Activated naive CD4-positive, alpha-beta T cell treated with anti-CD3 and anti-CD28 coated beads for 36 hours (primary cell): ENCODE data around the gene HMGB4. TPM values are rescaled to one million over a fixed set of nuclear protein-coding genes. Genes with fewer than 3 reads are reported as not detected.

Experiments used
- CTCF ChIA-PET: fragments of 350-600 bp; sonication (Branson Sonifier 250); formaldehyde crosslinking; loops from one replicate; lab custom pipeline; 2021; ENCODE audit warnings: antibody characterized with exemption; lab: Charles Lee
- DNase-seq: peaks from one replicate; pipeline ENCODE4 v3.0.0-alpha.2; 2020
- H3K27ac Mint-ChIP-seq: one replicate; pipeline ENCODE4 v1.8.0; 2021; ENCODE audit warnings: mild to moderate bottlenecking, mixed read lengths
- H3K27me3 Mint-ChIP-seq: one replicate; pipeline ENCODE4 v1.8.0; 2021; ENCODE audit warnings: low read depth, mixed read lengths
- H3K36me3 Mint-ChIP-seq: one replicate; pipeline ENCODE4 v1.8.0; 2021; ENCODE audit warnings: low read depth, mixed read lengths
- H3K4me1 Mint-ChIP-seq: one replicate; pipeline ENCODE4 v1.8.0; 2021; ENCODE audit warnings: low read depth, mixed read lengths
- H3K4me3 Mint-ChIP-seq: one replicate; pipeline ENCODE4 v1.8.0; 2021; ENCODE audit warnings: mild to moderate bottlenecking, moderate library complexity, mixed read lengths
- H3K9me3 Mint-ChIP-seq: one replicate; pipeline ENCODE4 v1.8.0; 2021; ENCODE audit warnings: mixed read lengths
- intact Hi-C: fragments of 100-400 bp; cut with micrococcal nuclease; formaldehyde crosslinking; loops from one replicate; pipeline ENCODE4 v1.15.1; 2023
- total RNA-seq, 2 experiments: library from RNA; stranded (reverse); gene quantifications; one replicate each; pipeline ENCODE4 v1.2.3, GENCODE V29; 2021

HMGB4 gene, protein sequence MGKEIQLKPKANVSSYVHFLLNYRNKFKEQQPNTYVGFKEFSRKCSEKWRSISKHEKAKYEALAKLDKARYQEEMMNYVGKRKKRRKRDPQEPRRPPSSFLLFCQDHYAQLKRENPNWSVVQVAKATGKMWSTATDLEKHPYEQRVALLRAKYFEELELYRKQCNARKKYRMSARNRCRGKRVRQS
- total RNA-seq, result not detected

DNA sequence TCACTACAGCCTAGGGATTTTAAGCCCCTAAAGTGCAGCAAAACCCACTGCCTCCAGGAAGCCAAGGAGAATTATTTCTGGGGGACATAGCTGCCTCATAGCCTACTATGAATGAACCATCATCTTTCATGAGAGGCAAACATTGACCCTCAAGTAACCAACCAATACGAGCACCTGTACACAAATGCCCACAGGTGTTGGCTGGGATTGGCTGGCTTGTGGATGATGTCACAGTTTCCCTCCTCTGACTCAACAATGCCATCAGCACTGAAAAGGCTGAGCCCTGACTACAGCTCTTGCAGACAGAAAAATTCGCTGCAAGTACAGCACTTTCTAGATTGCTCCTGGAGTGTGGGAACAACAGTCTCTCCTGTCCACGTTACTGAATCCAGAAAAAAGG lies at the start of gene HMGB4:
Gene HMGB4 (plus strand): TSS at position 301 of the 400 bp plus-strand sequence. CDS start 113 bp downstream, outside the sequence.
- H3K4me1 Mint-ChIP-seq, result no peaks in the 10 kb centered on the region
- CTCF ChIA-PET, result no interaction called here
- intact Hi-C loops, result no loop called here
- no peaks in the 10 kb centered on the region for H3K9me3 Mint-ChIP-seq
- peaks cover 26% of the 10 kb centered on the region for H3K27me3 Mint-ChIP-seq
- no peak for DNase-seq
- no peak within 1 kb of the TSS for H3K27ac Mint-ChIP-seq
- H3K4me3 Mint-ChIP-seq, result no peak within 1 kb of the TSS
- H3K36me3 Mint-ChIP-seq, result no peaks in the 10 kb centered on the region

DNA sequence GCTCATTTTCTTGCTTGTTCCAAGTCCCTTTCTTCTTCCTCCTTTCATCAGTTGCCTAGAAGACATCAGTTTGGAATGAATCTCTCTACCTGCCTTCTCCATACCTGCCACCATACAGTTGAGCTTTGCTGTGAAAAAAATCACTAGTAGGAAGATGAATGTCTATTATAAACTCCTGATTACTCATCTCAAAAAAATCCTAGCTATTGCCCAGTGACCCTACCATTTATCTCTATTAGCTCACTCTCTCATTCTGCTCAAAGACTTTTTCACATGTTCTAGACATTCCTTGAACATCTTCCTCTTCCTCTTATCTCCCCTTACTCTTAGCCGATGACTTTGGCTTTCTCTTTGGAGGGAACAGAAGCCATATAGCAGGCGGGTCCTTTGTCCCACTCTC lies 49.7 kb upstream of the HMGB4 start:
- H3K4me1 Mint-ChIP-seq, result no peaks in the 10 kb centered on the region
- intact Hi-C loops, result no loop called here
- CTCF ChIA-PET, result no interaction called here

DNA sequence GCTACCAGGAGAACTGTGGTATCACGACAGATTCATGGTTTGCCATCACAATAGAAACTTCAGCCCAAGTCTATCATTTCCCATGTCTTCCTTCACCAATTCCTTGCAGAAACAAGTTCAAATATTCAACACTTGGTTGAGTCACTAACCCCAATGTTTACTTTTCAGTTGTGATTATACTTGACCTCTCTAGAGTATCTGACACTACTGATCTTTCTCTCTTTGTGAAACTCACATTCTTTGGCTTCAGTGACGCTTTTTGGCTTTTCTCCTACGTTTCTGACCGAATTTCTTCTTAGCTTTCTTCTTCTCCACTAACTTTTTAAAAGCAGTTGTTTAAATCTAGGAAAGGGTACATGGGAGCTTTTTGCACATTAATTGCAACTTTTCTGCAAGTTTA lies 48.8 kb upstream of the HMGB4 start:
- H3K27me3 Mint-ChIP-seq, result peaks cover 11% of the 10 kb centered on the region
- CTCF ChIA-PET, result interaction anchor here (1.6 kb wide), 1 partner anchor 182 kb away, joined by 5 read pairs; no protein-coding TSS in a partner anchor
- DNase-seq, result no peak
- H3K27ac Mint-ChIP-seq, result no peak overlapping the region
- H3K4me1 Mint-ChIP-seq, result no peaks in the 10 kb centered on the region
- no peak overlapping the region for H3K4me3 Mint-ChIP-seq
- H3K9me3 Mint-ChIP-seq, result no peaks in the 10 kb centered on the region
- H3K36me3 Mint-ChIP-seq, result no peaks in the 10 kb centered on the region
- intact Hi-C loops, result no loop called here

More for the DNA sequence above, 49.7 kb upstream of the HMGB4 start:
- no peak overlapping the region for H3K27ac Mint-ChIP-seq
- H3K36me3 Mint-ChIP-seq, result no peaks in the 10 kb centered on the region
- peaks cover 2% of the 10 kb centered on the region for H3K9me3 Mint-ChIP-seq
- DNase-seq, result no peak
- H3K4me3 Mint-ChIP-seq, result no peak overlapping the region
- peaks cover 11% of the 10 kb centered on the region for H3K27me3 Mint-ChIP-seq

DNA sequence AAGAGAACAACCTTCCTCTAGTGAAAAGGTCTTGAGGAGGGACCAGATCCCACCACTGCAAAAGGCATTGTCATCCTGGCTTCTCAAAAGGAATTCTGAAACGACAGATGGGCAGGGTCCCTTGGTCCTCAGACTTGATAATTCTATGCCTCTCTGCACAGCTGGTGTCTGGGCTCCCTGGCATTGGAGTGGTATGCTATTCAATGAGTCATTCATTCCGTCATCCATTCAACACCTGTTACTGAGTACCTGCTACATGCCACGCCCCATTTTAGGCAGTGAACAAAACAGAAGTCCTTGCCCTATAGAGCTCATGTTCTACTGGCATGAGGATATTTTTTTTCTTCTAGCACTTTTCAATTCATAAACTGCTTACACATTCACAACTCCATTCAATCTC lies 45.8 kb upstream of the HMGB4 start:
- DNase-seq, result no peak
- CTCF ChIA-PET, result no interaction called here
- H3K9me3 Mint-ChIP-seq, result no peaks in the 10 kb centered on the region
- H3K4me3 Mint-ChIP-seq, result no peak overlapping the region
- H3K4me1 Mint-ChIP-seq, result no peaks in the 10 kb centered on the region
- H3K27me3 Mint-ChIP-seq, result peaks cover 15% of the 10 kb centered on the region
- no peak overlapping the region for H3K27ac Mint-ChIP-seq
- no peaks in the 10 kb centered on the region for H3K36me3 Mint-ChIP-seq
- intact Hi-C loops, result no loop called here

DNA sequence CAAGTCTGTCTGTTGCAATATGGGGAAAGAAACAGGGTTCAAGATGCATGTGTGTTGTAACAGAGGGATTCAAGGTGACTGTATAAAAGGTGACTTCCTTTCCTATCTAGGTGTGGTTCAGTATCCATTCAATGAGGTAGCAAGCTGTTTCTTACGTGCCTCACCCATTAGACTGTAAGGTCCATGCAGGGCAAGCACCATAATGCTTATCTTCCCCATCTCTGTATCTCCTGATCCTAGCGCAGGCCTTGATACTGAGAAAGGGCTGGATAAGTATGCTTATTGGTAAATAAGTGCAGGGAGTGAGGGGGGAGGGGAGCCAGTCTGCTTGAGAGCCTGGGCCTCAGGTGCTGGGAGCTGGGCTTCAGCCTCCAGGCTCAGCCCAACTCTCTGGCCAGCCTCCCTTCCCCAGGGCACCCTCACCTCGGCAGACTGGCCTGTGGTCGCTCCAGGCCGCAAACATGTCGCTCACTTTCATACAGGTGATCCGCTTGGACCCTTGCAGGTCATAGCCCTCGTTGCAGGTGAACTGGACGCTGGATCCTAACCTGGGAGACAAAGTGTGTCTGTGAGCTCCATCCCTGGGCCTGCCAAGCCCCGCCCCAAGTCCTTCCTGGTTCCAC lies 44.5 kb upstream of the HMGB4 start:
- no peaks in the 10 kb centered on the region for H3K4me1 Mint-ChIP-seq
- no peak for DNase-seq
- no peak overlapping the region for H3K4me3 Mint-ChIP-seq
- no peak overlapping the region for H3K27ac Mint-ChIP-seq
- CTCF ChIA-PET, result no interaction called here
- intact Hi-C loops, result no loop called here
- no peaks in the 10 kb centered on the region for H3K36me3 Mint-ChIP-seq
- H3K27me3 Mint-ChIP-seq, result peaks cover 13% of the 10 kb centered on the region
- no peaks in the 10 kb centered on the region for H3K9me3 Mint-ChIP-seq

DNA sequence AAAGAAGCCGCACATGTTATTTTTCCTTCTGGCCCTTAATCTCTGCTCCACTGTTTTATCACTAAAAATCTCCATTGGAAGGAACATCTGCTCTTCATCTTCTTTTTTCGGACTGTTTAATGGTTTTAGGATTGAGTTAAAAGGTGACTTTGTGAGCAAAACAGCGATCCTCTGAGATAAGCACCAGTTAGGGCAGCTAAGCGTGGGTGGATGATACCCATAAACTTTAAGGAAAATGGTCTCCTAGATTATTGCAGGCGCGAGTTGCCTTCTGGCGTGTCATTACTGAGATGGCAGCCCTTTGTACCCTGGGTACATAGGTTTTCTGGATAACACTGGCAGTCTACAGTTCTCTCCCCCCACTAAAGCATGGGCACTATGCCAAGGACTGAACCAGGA lies 44.0 kb upstream of the HMGB4 start:
- DNase-seq, result no peak
- no peak overlapping the region for H3K4me3 Mint-ChIP-seq
- intact Hi-C loops, result no loop called here
- no peaks in the 10 kb centered on the region for H3K9me3 Mint-ChIP-seq
- H3K27me3 Mint-ChIP-seq, result peaks cover 8% of the 10 kb centered on the region
- H3K36me3 Mint-ChIP-seq, result no peaks in the 10 kb centered on the region
- CTCF ChIA-PET, result no interaction called here
- H3K4me1 Mint-ChIP-seq, result no peaks in the 10 kb centered on the region
- H3K27ac Mint-ChIP-seq, result no peak overlapping the region

DNA sequence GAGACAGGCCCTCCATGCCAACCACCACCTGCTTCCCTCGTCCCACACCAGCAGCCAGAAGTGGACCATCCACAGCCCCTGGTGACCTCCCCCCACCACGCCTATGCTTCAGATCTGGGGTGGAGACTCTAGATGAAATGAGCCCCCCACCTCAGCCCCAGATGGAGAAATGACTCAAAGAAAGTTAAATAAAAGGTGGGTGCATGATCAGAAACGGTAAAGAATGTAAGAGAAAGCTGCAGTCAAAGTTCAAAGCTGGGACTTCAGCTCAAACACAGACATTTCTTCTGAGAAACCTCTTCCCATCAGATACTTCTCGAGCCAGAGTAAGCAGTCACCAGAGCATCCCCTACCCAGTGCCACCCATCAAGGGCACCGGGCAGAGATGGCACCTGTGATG lies 43.1 kb upstream of the HMGB4 start:
- Mint-ChIP-seq H3K4me1 (no peaks in the 10 kb centered on the region), H3K27ac (no peak overlapping the region), H3K9me3 (no peaks in the 10 kb centered on the region), H3K36me3 (no peaks in the 10 kb centered on the region), H3K27me3 (peaks cover 8% of the 10 kb centered on the region), H3K4me3 (no peak overlapping the region)
- CTCF ChIA-PET, result no interaction called here
- DNase-seq, result no peak
- intact Hi-C loops, result no loop called here

DNA sequence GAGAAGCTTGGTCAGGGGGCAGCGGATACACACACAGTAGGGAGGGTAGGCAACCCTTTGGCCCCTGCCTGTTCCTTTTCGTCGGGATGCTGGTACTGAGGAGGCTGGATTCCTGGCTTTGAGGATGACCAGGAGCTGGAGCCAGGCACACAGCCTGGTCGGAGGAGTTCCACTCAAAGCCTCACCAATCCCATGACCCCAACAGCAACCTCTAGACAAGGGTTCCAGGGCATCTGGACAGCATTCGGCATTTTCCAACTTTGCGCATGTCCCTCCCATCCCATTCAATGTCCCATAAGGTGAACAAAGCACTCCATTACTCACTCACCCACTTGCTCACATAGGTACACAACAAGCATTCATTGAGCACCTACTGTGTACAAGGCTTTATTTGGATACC lies 42.6 kb upstream of the HMGB4 start:
- H3K27me3 Mint-ChIP-seq, result peaks cover 8% of the 10 kb centered on the region
- no peaks in the 10 kb centered on the region for H3K9me3 Mint-ChIP-seq
- H3K27ac Mint-ChIP-seq, result no peak overlapping the region
- no peak overlapping the region for H3K4me3 Mint-ChIP-seq
- CTCF ChIA-PET, result no interaction called here
- no peaks in the 10 kb centered on the region for H3K4me1 Mint-ChIP-seq
- no peak for DNase-seq
- intact Hi-C loops, result no loop called here
- H3K36me3 Mint-ChIP-seq, result no peaks in the 10 kb centered on the region

DNA sequence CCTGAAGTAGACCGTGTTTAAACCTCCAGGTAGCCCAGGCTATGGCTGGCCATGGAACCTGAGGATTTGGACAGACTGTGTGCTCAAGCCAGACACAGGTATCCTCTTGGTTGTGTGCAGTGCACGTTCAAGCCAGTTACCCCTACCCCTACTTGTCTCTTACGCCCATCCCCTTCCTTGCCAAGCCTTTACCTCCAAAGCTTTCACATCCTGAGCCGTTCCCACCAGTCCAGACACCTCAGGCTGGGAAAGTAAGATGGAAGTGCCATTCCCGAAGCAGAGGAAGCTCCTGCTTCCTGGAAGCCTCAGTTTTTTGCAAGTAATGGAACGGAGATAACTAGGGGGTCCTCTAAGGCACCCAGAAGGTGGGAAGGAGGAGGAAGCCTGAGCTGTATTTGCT lies 41.5 kb upstream of the HMGB4 start:
- Mint-ChIP-seq H3K4me3 (no peak overlapping the region), H3K27ac (no peak overlapping the region), H3K9me3 (no peaks in the 10 kb centered on the region), H3K27me3 (peaks cover 12% of the 10 kb centered on the region), H3K36me3 (no peaks in the 10 kb centered on the region), H3K4me1 (no peaks in the 10 kb centered on the region)
- intact Hi-C loops, result no loop called here
- CTCF ChIA-PET, result no interaction called here
- no peak for DNase-seq

DNA sequence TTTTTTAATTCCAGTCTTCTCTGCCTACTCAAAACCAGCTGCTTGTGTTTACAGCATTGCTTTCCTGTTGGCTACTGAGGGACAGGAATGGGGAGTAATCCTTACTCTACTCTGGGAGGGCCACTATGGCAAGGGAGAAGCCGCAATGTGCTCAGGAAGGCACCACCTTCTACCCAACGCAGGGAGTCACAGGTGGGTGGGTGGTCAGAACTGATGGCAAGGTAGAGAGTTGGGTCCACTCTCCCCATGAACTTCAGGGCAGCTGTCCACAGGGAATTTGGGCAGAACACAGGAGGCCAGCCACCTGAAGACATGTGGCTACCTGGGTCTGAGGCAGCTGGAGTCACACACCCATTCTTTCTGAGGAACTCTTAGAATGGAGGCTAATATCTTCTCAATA lies 40.5 kb upstream of the HMGB4 start:
- no peak for DNase-seq
- CTCF ChIA-PET, result no interaction called here
- intact Hi-C loops, result no loop called here

DNA sequence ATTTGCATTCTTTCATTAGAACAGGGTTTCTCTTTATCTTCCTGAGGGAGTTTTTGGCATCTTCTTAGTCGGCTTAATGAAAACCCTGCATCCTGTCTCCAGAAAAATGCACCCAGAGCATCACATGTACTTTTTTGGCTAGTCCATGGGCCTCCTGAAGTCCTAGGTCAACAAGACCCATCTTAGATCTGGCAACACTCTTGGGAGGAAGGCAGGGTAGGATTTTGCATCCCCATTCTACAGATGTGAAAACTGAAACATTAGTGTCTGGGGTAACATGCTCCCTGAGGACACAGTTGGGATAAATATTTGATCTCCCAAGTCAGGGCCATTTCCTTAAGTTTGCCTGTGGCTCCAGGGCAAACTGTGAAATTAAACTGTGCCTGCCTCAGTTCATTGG lies 40.0 kb upstream of the HMGB4 start:
- CTCF ChIA-PET, result no interaction called here
- H3K4me3 Mint-ChIP-seq, result no peak overlapping the region
- intact Hi-C loops, result no loop called here
- H3K27ac Mint-ChIP-seq, result no peak overlapping the region
- no peak for DNase-seq
- no peaks in the 10 kb centered on the region for H3K9me3 Mint-ChIP-seq
- no peaks in the 10 kb centered on the region for H3K4me1 Mint-ChIP-seq
- H3K27me3 Mint-ChIP-seq, result peaks cover 13% of the 10 kb centered on the region
- H3K36me3 Mint-ChIP-seq, result no peaks in the 10 kb centered on the region

More for the DNA sequence above, 40.5 kb upstream of the HMGB4 start:
- H3K9me3 Mint-ChIP-seq, result no peaks in the 10 kb centered on the region
- no peaks in the 10 kb centered on the region for H3K4me1 Mint-ChIP-seq
- H3K27me3 Mint-ChIP-seq, result peaks cover 12% of the 10 kb centered on the region
- no peak overlapping the region for H3K27ac Mint-ChIP-seq
- H3K36me3 Mint-ChIP-seq, result no peaks in the 10 kb centered on the region
- no peak overlapping the region for H3K4me3 Mint-ChIP-seq

DNA sequence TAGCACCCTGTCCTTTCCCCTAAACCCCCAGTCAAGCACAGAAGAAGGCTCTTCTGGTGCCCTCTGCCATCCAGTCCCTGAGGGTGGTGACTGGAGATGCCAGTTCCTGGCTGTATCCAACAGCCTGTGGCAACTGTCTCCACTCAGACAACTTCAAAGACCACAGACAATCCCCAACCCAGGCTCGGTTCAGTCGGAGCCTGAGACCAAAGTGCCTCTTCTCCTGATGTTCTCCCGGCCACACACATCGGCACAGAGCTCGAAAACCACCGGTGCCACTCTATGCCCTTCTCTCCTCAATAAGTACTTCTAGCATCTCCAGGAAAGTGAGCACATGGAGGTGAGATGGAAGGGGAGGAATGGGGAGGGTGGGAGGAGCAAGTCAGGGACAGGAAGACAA lies 39.6 kb upstream of the HMGB4 start:
- DNase-seq, result no peak
- H3K27me3 Mint-ChIP-seq, result peaks cover 16% of the 10 kb centered on the region
- no peaks in the 10 kb centered on the region for H3K4me1 Mint-ChIP-seq
- intact Hi-C loops, result no loop called here
- no peak overlapping the region for H3K27ac Mint-ChIP-seq
- CTCF ChIA-PET, result no interaction called here
- no peaks in the 10 kb centered on the region for H3K36me3 Mint-ChIP-seq
- peaks cover 3% of the 10 kb centered on the region for H3K9me3 Mint-ChIP-seq
- no peak overlapping the region for H3K4me3 Mint-ChIP-seq

DNA sequence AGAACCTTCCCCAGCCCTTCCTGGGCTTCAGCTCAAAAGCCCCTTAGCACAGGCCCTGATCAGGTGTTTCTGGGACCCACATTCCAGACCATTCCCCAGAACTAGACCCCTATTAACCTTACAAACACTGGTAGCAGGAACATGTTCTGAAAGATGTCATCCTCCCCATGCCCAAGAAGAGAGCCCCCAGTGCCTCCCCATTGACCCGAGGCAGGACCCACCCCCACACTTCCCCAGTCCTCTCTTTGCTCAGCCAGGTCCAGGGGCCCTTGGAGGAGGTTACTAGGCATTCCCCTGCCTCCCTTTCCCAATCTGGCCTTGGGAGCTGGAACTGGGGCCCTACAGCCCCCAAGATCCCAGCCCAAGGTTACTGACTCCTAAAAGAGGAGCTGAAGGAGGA lies 38.9 kb upstream of the HMGB4 start:
- peaks cover 19% of the 10 kb centered on the region for H3K27me3 Mint-ChIP-seq
- DNase-seq, result no peak
- intact Hi-C loops, result no loop called here
- H3K27ac Mint-ChIP-seq, result no peak overlapping the region
- no peaks in the 10 kb centered on the region for H3K36me3 Mint-ChIP-seq
- peaks cover 3% of the 10 kb centered on the region for H3K9me3 Mint-ChIP-seq
- no peak overlapping the region for H3K4me3 Mint-ChIP-seq
- no peaks in the 10 kb centered on the region for H3K4me1 Mint-ChIP-seq
- CTCF ChIA-PET, result no interaction called here
